NCI-H146 treated with DMSO at 0.1 percent for 48 hours (cell line): ENCODE results near the gene SHC3.

Experiments
- DNase-seq: peaks from one replicate; lab custom pipeline; 2025; ENCODE audit not compliant: unreplicated experiment; lab: John Stamatoyannopoulos, UW

The SHC3 gene

DNA sequence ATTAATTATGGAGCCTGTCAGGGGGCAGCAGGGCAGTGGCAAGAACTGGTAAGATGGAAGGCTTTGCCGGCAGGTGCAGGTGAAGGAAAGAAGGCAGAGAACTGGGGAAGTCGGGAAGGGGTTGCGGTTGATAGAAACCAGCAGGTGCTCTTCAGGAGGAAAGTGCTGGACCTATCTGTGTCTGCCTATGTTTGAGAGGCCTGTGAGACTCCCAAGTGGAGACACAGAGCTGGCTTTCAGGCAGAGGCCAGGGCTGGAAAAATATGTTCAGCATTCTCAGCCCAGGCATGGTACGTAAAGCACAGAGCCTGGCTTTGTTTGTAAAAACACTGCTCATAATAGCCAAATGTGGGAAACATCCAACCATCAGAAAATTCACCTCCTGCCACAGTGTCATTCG is 117.8 kb downstream of the SHC3 start:
- no peak for DNase-seq

DNA sequence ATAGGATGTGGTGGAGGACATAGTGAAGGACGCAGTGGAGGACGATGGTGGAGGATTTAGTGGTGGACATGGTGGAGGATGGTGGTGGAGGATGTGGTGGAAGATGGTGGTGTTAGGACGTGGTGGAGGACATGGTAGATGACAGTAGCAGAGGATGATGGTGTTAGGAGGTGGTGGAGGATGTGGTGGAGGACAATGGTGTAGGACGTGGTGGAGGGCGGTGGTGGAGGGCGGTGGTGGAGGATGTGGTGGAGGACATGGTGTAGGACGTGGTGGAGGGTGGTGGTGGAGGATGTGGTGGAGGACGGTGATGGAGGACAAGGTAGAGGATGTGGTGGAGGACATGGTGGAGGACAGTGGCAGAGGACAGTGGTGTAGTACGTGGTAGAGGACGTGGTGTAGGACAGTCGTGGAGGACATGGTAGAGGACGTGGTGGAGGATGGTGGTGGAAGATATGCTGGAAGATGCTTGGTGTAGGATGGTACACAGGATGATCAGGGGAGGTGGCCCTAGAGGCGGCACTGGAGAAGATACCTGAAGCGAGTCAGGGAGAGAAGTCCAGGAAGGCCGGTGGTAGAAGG is 118.6 kb downstream of the SHC3 start:
- DNase-seq, result no peak

DNA sequence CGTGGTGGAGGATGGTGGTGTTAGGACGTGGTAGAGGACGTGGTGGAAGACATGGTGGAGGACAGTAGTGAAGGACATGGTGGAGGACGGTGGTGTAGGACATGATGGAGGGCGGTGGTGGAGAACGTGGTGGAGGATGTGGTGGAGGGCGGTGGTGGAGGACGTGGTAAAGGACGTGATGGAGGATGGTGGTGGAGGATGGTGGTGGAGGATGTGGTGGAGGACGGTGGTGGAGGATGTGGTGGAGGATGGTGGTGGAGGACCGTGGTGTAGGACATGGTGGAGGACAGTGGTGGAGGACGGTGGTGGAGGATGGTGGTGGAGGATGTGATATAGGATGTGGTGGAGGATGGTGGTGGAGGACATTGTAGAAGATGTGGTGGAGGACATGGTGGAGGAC is 119.7 kb downstream of the SHC3 start:
- DNase-seq, result no peak

DNA sequence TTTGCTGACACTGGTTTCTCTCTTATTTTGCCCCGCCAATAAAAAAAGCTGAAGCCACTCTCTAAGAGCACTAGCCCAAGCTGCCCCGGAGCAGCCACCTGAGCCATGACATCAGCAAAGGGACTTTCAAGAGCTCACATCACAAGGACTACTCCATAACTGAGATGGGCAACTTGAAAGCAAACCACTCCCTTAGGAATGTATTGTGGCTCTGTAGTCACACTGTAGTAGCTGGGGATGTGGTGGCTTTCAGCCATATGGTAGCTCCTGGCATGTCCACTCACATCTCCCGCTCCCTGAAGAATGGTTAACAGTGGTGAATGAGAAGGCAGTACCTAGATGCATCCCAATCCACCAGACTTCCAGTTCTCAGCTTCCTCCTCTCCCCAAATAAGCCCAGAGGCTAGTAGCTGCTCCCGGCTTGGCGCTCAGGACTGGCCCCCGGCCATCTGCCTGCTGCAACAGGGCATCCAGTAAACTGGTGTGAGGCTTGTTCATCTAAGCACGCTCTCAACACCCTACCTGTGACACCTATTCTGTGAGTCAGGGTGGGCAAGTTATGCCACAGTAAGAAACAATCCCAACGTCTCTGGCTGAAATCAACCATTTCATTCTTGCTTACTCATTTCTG is 123.6 kb downstream of the SHC3 start:
- DNase-seq, result no peak

DNA sequence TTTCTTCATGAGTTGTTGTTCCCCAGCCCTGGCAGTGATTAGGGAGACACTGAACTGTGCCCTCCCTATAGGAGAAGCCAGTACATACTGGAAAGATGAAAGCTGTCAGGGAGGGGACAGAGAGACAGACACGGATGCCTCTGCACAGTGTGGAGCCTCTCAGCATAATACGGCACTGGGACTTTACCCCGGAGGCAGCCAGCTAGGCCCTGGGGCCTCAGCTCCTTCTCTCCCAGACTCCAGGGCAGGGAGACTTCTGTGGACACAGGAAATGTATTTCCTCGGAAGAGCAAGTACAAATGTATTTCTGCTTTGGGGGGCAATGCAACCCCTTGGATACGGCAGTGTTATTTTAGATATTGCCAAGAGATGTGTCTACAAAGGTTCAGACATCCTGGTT is 125.3 kb downstream of the SHC3 start:
- no peak for DNase-seq

DNA sequence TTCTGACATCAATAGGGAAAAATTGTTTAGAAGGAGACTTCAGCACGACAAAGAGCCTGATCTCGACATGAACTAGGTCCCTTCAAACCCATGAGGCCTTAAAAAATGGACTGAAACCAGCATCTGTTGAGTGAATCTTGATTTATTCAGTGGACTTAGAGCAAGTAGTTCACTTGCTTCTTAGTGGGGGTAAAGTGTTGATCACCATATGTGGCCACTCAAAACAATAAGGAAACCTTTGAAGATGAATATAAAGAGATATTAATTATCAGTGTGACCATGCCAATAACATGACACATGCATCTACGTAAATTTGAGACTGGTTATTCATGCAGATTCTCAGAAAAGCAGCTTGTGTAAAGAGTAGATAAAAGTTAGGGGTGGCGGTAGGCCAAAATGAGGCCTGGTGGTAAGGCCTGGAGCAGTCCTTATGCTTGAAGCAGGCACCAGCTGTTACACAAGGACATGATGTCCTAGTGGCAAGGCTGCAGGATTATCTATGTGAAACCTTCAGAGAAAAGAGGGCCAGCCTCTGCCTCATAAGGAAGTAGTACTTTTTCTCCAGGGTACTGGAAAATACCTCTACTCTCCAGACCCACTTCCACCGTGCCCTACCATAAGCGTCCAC is 126.0 kb downstream of the SHC3 start:
- DNase-seq, result no peak

DNA sequence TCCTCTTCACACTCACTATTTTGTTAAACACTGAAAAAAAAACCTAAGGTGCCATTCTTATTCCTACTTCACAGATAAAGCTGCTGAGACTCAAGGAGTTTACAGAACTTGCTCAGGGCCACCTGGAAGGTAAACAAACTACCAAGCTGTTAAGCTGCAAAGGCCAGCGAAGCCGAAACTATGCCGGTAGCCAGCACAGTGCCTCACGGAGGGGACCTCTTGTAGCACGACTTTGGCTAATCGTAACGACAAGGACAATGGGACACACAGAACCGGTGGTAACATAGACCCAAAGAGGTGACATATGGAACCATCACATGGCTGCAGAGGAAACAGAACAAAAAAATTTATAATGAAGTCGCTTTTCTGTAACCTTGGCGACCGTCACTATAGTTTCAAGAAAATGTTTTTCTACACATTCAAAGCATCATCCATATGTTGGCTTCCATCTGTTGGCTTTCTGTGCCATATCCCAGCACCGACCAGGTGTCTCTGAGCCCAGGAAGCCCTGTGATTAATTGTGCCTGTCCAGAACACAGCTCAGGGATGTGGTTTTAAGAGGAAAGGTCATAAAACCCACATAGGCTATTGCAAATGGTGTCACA is 127.1 kb downstream of the SHC3 start:
- DNase-seq, result no peak

DNA sequence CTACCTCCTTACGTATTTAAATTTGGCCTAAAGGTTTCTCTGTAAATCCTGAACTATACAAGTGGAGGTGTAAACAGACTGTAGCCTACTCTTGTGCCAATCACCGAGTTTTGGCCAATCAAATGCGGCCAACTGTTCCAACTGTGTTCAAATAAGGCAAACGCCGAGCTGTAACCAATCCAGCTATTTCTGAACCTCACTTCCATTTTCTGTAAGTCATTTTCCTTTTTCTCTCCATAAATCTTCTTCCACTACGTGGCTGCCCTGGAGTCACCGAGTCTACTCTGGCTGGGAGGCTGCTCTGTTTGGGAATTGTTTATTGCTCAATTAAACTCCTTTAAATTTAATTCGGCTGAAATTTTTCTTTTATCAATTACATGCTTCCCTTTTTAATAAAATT is 129.0 kb downstream of the SHC3 start:
- DNase-seq, result no peak

DNA sequence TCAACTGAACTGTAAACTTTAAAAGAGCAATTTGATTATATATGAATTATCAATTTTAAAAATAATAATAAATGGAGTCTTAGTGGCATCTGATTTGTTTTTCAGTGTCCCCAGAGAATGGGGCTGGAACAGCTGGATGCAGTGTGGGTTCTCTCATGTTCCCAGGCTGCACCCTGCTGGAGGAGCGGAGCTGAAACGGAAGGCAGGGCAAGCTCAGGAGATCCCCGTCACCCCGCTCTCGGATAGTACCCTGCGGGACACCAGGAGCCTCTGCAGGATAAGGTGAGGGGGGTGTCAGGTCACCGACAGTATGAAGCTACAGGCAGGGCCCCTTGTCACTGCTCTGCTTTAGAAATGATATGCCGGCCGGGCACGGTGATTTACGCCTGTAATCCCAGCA is 130.0 kb downstream of the SHC3 start:
- no peak for DNase-seq

DNA sequence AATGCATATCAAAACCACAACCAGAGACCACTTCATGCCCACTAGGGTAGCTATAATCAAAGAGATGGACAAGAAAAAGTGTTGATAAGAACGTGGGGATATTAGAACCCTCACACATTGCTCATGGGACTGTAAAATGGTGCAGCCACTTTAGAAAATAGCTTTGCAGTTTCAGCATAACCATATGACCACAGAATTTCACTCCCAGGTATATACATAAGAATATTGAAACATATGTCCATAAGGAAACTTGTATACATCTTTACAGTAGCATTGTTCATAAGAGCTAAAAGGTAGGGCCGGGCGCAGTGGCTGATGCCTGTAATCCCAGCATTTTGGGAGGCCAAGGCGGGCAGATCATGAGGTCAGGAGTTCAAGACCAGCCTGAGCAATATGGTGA is 131.0 kb downstream of the SHC3 start:
- DNase-seq, result no peak

DNA sequence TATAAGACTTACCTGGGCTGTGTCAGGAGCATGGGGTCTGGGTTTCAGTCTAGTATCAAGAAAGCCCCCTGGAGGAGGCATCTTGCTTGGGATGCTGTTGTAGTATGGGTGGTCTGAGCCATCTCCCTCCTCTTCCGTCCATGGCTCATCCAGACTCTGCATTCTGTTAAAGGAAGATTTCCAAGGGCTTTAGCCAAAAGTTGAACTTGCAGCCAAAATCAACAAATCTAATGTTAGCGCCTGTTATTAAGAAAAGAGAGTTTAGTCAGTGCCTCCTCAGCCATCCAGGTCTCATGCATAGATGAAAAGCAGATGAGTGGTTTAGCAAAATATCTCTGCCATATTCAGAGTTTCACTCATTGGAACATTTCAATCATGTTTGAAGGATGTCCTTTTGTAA is 131.8 kb downstream of the SHC3 start:
- DNase-seq, result no peak

DNA sequence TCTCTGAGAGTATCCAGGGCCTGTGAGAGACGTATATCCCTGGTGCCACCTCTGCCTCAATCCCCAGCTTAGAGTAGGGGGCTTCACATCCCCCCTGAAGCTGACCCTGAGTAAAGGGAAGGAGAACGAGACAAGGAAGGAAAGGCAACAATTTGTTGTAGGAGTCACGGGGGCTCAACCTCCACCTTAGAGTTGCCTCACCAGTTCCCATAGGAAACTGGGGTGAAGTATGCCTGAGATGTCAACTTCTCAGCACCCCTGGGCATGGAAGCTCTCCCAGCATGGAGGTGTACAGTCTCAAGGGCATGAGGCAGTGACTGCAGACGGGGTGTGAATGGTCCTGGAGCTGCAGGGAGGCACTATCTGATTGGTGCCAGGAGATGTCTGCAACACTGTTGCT is 133.7 kb downstream of the SHC3 start:
- no peak for DNase-seq

DNA sequence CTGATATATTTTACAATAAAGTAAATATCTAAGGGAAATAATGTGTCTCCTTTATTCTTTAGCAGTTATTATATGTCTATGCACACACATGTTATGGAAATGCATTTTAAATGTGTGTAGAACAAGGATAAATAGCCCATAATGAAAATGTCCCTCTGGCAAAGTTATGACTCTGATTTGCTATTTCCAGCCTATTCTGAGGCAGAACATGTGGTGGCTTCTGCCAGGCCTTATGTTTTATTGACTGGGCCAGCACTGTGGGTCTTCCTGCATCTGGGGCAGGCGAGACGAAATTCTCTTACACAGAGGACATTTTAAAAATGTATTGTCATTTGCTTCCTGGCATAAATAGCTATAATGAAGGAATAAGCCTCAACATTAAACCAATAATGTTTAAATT is 134.5 kb downstream of the SHC3 start:
- no peak for DNase-seq

DNA sequence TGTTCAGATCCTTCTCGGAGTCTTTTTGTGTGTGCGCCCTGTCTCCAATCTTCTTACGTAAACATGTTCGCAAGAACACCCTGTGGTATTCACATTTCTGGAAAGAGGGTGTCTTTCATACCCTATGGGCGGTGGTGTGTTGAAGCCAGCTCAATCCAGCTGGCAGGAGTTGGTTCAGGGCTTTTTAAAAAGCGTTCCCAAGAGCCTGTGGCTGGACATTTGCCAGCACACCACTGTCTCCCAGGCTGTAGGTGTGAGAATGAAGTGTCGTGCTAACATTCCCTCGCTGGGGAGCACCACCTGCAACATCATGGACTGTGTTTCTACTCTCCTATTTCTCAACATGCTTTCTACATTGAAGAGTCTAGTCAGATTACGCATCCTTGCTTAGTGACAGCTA is 135.6 kb downstream of the SHC3 start:
- DNase-seq, result no peak

DNA sequence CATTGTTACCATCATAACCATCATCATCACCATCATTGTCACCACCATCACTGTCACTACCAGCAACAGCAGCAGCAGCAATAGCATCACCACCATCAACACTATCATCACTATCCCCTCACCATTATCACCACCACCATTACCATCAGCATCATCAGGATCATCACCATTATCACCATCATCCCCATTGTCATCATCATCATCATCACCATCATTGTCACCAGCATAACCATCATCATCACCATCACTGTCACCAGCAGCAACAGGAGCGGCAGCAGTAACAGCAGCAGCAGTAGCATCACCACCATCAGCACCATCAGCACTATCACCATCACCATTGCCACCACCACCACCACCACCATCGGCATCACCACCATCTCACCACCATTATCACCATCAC is 139.0 kb downstream of the SHC3 start:
- no peak for DNase-seq

DNA sequence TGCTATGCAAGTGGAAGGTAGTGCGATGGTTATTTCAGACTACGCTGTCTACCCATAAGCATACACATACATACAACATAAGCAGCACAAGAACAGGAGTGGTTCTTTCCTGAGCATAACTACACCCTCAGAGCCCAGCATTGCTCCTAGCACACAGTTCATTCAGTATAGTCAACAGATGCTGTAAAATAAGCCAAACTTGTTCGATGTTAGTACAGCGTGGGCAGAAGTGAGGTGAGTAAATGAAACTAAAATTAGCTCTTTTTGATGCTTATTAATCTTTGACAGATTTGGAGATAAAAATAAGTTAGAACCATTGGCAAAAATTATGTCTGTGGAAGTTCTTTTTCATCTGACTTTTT is 139.5 kb downstream of the SHC3 start:
- DNase-seq, result no peak

DNA sequence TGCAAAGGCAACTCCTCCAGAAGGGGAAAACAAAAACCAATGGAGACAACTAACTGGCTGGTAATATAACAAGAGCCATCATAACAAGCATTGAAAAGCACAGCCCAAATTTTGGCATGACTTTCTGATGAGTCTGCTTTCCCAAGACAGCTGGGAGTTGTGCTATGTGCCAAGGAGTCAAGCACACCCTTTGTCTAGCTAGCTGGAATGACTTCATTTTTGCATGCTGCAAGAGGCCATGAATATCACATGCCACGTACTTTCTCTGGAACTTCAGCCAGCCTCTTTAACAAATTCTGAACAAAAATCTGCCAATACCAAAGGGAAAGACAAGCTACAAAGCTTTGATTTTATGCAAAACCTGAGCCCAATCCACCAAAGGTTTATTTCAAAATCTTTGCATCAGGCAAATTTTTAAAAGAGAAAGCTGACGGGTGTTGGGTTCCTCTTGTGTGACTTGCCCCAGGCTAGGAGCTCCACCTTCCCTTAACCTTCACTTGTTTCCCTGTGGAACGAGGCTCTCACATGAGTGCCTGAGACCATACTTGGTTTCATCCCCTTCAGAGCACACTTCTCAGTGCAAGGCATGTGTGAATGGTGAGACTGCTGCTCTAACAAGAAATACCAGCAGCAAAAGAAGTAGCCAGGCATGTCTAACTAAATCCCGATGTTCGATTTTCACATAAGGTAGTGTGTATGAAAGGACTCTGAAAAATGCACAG is 140.1 kb downstream of the SHC3 start:
- DNase-seq, result no peak

DNA sequence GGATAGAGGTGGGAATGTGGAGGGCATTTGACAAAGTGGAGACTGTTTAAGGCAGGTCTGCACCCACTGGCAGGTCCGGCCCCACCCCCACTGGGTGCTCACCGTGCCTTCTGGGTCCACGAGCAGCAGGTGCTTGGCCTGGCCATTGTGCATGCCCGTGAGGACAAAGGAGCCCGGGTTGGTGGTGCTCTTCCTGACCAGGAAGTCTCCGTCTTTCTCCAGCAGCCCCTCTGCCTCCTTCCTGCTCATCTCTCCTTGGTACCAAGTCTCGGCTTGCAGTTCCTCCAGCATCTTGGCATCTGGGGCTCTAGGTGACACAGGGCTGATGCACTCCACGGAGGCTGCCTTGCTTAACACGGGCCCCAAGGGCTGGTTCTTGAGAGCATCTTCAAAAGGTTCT is 140.7 kb downstream of the SHC3 start:
- DNase-seq, result no peak

DNA sequence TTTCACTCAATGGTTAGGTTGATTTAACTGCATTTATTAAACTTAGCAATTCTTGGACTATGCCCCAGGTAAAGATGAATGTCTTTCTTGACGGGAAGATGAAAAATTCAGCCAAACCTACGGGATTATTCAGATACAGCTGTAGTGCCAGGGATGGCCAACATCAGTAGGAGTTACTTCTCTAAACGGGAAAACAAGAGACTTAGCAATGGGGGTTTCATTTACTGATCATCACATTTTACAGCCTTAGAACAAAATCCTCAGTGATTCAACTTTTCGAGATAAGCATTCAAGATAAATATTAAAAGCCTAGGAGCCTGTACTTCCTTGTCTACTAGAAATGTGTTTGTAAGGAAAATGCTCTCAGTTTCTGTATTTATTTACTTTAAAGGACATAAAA is 141.3 kb downstream of the SHC3 start:
- DNase-seq, result no peak

DNA sequence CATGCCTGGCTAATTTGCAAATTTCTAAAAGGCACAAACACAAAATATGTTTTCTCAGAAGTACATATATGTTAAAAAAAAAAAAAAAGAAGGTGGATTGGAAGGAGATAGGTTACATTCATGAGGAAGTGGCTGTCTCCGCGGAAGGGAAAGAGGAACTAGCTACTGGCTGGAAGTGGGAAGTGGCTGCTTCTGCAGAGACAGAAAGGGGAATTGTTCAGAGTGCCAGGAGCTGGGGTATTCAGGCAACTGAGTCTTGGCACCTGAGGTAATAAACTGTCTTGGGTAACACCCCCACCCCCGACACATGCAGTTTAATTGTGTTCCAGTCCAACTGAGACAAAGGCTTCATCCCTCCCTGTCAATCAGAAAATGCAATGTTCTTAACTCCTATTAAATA is 141.7 kb downstream of the SHC3 start:
- DNase-seq, result no peak

DNA sequence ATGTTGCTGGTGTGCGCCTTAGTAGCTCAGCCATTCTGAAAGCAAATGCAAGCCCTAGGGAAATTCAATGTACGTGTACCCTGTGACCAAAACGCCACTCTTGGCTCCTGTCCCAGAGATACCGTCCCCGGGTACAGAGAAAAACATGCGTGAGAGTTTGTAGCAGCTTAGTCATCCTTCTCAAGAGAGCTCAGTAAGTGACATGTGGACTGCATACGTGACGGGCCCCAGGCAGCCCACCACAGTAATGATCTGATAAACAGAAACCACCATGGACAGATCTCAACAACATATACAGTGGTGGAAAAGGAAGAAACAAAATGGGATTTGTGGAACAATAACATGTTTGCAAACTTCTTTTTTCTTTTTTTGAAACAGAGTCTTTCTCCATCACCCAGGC is 142.2 kb downstream of the SHC3 start:
- no peak for DNase-seq

DNA sequence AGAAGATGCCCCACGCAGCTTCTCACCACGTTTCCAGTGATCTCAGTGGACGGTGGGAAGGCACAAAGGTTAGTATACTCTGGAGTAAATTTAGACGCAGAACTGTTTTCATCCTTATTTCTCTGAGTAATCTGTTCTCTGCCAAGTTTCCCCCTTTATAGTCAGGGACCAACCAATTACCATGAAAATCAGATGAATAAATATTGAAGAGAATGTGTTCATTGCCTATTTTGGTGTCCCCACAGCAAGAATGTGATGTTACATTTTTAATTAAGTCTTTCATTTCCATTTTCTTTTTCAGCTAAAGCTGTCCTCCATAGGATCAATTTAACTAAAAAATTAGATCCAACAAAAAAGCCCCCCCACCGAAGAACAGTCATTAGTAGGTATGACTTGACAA is 146.0 kb downstream of the SHC3 start:
- DNase-seq, result no peak
